ENCODE results near the gene GNB1. TPM values are rescaled to one million over a fixed set of nuclear protein-coding genes. Genes with fewer than 3 reads are reported as not detected.

The GNB1 gene
- total RNA-seq, 5 donors from 2014 or later (not counting 1 experiment from before 2014, with no cell fraction given), result 208 to 295 (median 261) TPM

GRCh38 chr1:1910651-1911331 lies 19.9 kb upstream of the GNB1 start:
- DNase-seq, result no peak
- ChIA-PET CTCF (no interaction called here), POLR2A (no interaction called here)

GRCh38 chr1:1910033-1910465 lies 19.2 kb upstream of the GNB1 start:
- Histone ChIP-seq H3K4me1 (ENCODE audit: control insufficient read depth in 1 of 2, extremely low read depth in 1 of 2, insufficient read depth in 2 of 2, low read length in 2 of 2) (peaks cover 0 to 28% of the 10 kb centered on the region in 2 experiments), H3K36me3 (ENCODE audit: control insufficient read depth in 2 of 2, extremely low read depth in 1 of 2, insufficient read depth in 1 of 2, low read length in 1 of 2) (no peaks in the 10 kb centered on the region), H3K4me3 (ENCODE audit: control insufficient read depth in 1 of 2, extremely low read depth in 1 of 2, low read length in 1 of 2) (peak overlapping the region; percentile 47 to 54), H3K27me3 (replicated peaks in 1 of 2; ENCODE audit: control insufficient read depth in 2 of 2, extremely low read depth in 1 of 2, insufficient read depth in 2 of 2, low read length in 1 of 2) (peaks cover 0 to 26% of the 10 kb centered on the region in 2 experiments), H3K9me3 (no peaks in the 10 kb centered on the region), H3K27ac (ENCODE audit: low read length) (no peak overlapping the region)
- H3K4me3 Mint-ChIP-seq, result peak overlapping the region; percentile 81
- ChIA-PET CTCF (interaction anchor here in 1 of 2 donors (1.3 kb wide), 1 partner anchor 130 kb away, joined by 3 read pairs; no protein-coding TSS in a partner anchor), POLR2A (interaction anchor here in 1 of 2 donors (0.7 kb wide), 1 partner anchor 646 kb away, joined by 4 read pairs; the partner anchor contains the start of gene TNFRSF14)
- H3K9me3 Mint-ChIP-seq, result no peaks in the 10 kb centered on the region
- DNase-seq (no peak), ATAC-seq (replicated peaks in 1 of 4) (no peak)
- peaks cover 0 to 4% of the 10 kb centered on the region in 2 donors for H3K27me3 Mint-ChIP-seq
- H3K4me1 Mint-ChIP-seq, result peaks cover 13 to 18% (median 17%) of the 10 kb centered on the region in 3 donors
- no peaks in the 10 kb centered on the region for H3K36me3 Mint-ChIP-seq
- H3K27ac Mint-ChIP-seq, result peak overlapping the region; percentile 72 to 77
- 100% methylated on average over 1 of the region's 6 CpGs for WGBS (ENCODE audit: insufficient coverage)

More at GRCh38 chr1:1910651-1911331, 19.9 kb upstream of the GNB1 start:
- Mint-ChIP-seq H3K4me3 (peak overlapping the region; percentile 81), H3K36me3 (no peaks in the 10 kb centered on the region), H3K9me3 (no peaks in the 10 kb centered on the region), H3K27ac (peak overlapping the region in 1 of 2 donors; percentile 72), H3K27me3 (peaks cover 0 to 4% of the 10 kb centered on the region in 2 donors), H3K4me1 (peaks cover 13 to 18% (median 17%) of the 10 kb centered on the region in 3 donors)
- 88% methylated on average over 19 of the region's 22 CpGs for WGBS (ENCODE audit: insufficient coverage)
- Histone ChIP-seq H3K27ac (ENCODE audit: low read length) (no peak overlapping the region), H3K4me3 (ENCODE audit: control insufficient read depth in 1 of 2, extremely low read depth in 1 of 2, low read length in 1 of 2) (no peak overlapping the region), H3K4me1 (ENCODE audit: control insufficient read depth in 1 of 2, extremely low read depth in 1 of 2, insufficient read depth in 2 of 2, low read length in 2 of 2) (peaks cover 0 to 28% of the 10 kb centered on the region in 2 experiments), H3K36me3 (ENCODE audit: control insufficient read depth in 2 of 2, extremely low read depth in 1 of 2, insufficient read depth in 1 of 2, low read length in 1 of 2) (no peaks in the 10 kb centered on the region), H3K27me3 (replicated peaks in 1 of 2; ENCODE audit: control insufficient read depth in 2 of 2, extremely low read depth in 1 of 2, insufficient read depth in 2 of 2, low read length in 1 of 2) (peaks cover 0 to 29% of the 10 kb centered on the region in 2 experiments), H3K9me3 (no peaks in the 10 kb centered on the region)
- ATAC-seq (replicated peaks in 1 of 4), result no peak

- Histone ChIP-seq H3K4me1 (ENCODE audit: control insufficient read depth in 1 of 2, extremely low read depth in 1 of 2, insufficient read depth in 2 of 2, low read length in 2 of 2) (peaks cover 0 to 28% of the 10 kb centered on the region in 2 experiments), H3K9me3 (no peaks in the 10 kb centered on the region), H3K36me3 (ENCODE audit: control insufficient read depth in 2 of 2, extremely low read depth in 1 of 2, insufficient read depth in 1 of 2, low read length in 1 of 2) (no peaks in the 10 kb centered on the region), H3K4me3 (ENCODE audit: control insufficient read depth in 1 of 2, extremely low read depth in 1 of 2, low read length in 1 of 2) (peak overlapping the region; percentile 46 to 62), H3K27ac (ENCODE audit: low read length) (peak overlapping the region; percentile 44), H3K27me3 (replicated peaks in 1 of 2; ENCODE audit: control insufficient read depth in 2 of 2, extremely low read depth in 1 of 2, insufficient read depth in 2 of 2, low read length in 1 of 2) (peaks cover 0 to 10% of the 10 kb centered on the region in 2 experiments)
- ATAC-seq (replicated peaks in 1 of 4) (no peak), DNase-seq (peak in 1 of 35 experiments; percentile 17)
- Mint-ChIP-seq H3K9me3 (no peaks in the 10 kb centered on the region), H3K36me3 (no peaks in the 10 kb centered on the region), H3K4me1 (peaks cover 13 to 18% (median 17%) of the 10 kb centered on the region in 3 donors), H3K4me3 (peak overlapping the region; percentile 68 to 81 (median 70)), H3K27ac (peak overlapping the region in 1 of 2 donors; percentile 22), H3K27me3 (no peaks in the 10 kb centered on the region)
- ChIA-PET CTCF (interaction anchor here in 1 of 2 donors (0.5 to 1.1 kb wide), 5 partner anchors 10 to 124 kb away, joined by 3 to 7 read pairs (median 3); no protein-coding TSS in a partner anchor), POLR2A (interaction anchor here in 1 of 2 donors (0.6 kb wide), 1 partner anchor 9 kb away, joined by 7 read pairs; no protein-coding TSS in a partner anchor)
- WGBS (ENCODE audit: insufficient coverage), result 12% methylated on average over 21 of the region's 21 CpGs
These were observed 17.6 kb upstream of the GNB1 start for GRCh38 chr1:1908506-1908791.

- Histone ChIP-seq H3K9me3 (no peaks in the 10 kb centered on the region), H3K36me3 (ENCODE audit: control insufficient read depth in 2 of 2, extremely low read depth in 1 of 2, insufficient read depth in 1 of 2, low read length in 1 of 2) (no peaks in the 10 kb centered on the region), H3K27me3 (replicated peaks in 1 of 2; ENCODE audit: control insufficient read depth in 2 of 2, extremely low read depth in 1 of 2, insufficient read depth in 2 of 2, low read length in 1 of 2) (peaks cover 0 to under 1% of the 10 kb centered on the region in 2 experiments), H3K4me3 (ENCODE audit: control insufficient read depth in 1 of 2, extremely low read depth in 1 of 2, low read length in 1 of 2) (no peak overlapping the region), H3K4me1 (ENCODE audit: control insufficient read depth in 1 of 2, extremely low read depth in 1 of 2, insufficient read depth in 2 of 2, low read length in 2 of 2) (peaks cover 0 to 28% of the 10 kb centered on the region in 2 experiments), H3K27ac (ENCODE audit: low read length) (no peak overlapping the region)
- no peak for ATAC-seq (replicated peaks in 1 of 4)
- DNase-seq, result no peak
- Mint-ChIP-seq H3K4me3 (peak overlapping the region in 1 of 3 donors; percentile 58), H3K27ac (no peak overlapping the region), H3K27me3 (no peaks in the 10 kb centered on the region), H3K4me1 (peaks cover 13 to 18% (median 17%) of the 10 kb centered on the region in 3 donors), H3K9me3 (no peaks in the 10 kb centered on the region), H3K36me3 (no peaks in the 10 kb centered on the region)
- 85% methylated on average over 7 of the region's 8 CpGs for WGBS (ENCODE audit: insufficient coverage)
- ChIA-PET CTCF (no interaction called here), POLR2A (no interaction called here)
These were observed 16.3 kb upstream of the GNB1 start for GRCh38 chr1:1907098-1907736.

GRCh38 chr1:1906185-1907097 lies 15.6 kb upstream of the GNB1 start:
- peaks cover 0 to 8% of the 10 kb centered on the region in 2 experiments for H3K27me3 ChIP-seq (replicated peaks in 1 of 2; ENCODE audit: control insufficient read depth in 2 of 2, extremely low read depth in 1 of 2, insufficient read depth in 2 of 2, low read length in 1 of 2)
- ChIA-PET POLR2A (no interaction called here), CTCF (interaction anchor here in 1 of 2 donors (1.5 kb wide), 1 partner anchor 37 kb away, joined by 3 read pairs; no protein-coding TSS in a partner anchor)
- no peak overlapping the region for H3K4me3 ChIP-seq (ENCODE audit: control insufficient read depth in 1 of 2, extremely low read depth in 1 of 2, low read length in 1 of 2)
- 34% methylated on average over 15 of the region's 15 CpGs for WGBS (ENCODE audit: insufficient coverage)
- Mint-ChIP-seq H3K27ac (peak overlapping the region; percentile 68 to 77), H3K9me3 (no peaks in the 10 kb centered on the region), H3K4me3 (peak overlapping the region; percentile 54 to 71 (median 58)), H3K4me1 (peaks cover 13 to 18% (median 17%) of the 10 kb centered on the region in 3 donors), H3K36me3 (no peaks in the 10 kb centered on the region), H3K27me3 (no peaks in the 10 kb centered on the region)
- no peaks in the 10 kb centered on the region for H3K36me3 ChIP-seq (ENCODE audit: control insufficient read depth in 2 of 2, extremely low read depth in 1 of 2, insufficient read depth in 1 of 2, low read length in 1 of 2)
- no peaks in the 10 kb centered on the region for H3K9me3 ChIP-seq
- ATAC-seq (replicated peaks in 1 of 4), result peak in 3 of 4 experiments; percentile 17 to 21 (median 18)
- no peak overlapping the region for H3K27ac ChIP-seq (ENCODE audit: low read length)
- peak in 26 of 35 experiments; percentile 41 to 79 (median 56) for DNase-seq
- peaks cover 0 to 28% of the 10 kb centered on the region in 2 experiments for H3K4me1 ChIP-seq (ENCODE audit: control insufficient read depth in 1 of 2, extremely low read depth in 1 of 2, insufficient read depth in 2 of 2, low read length in 2 of 2)

Measured in T-cell (primary cell).